T47D (cell line): ENCODE measurements around the gene USP48.
"Not testable (repeated sequence)": the region's sequence is repeated elsewhere in the genome, so short reads cannot be mapped to it uniquely, and the experiment has no call there.

Source experiments
- DNase-seq, 2 experiments: peaks; one replicate each; pipeline versions ENCODE4 v3.0.0 to v3.0.0-alpha.2; 2011 to 2012; ENCODE audit warnings: low read depth in 1 of 2, low spot score in 1 of 2
- JUND ChIP-seq: IDR thresholded peaks from 2 replicates; pipeline ENCODE4 v1.6.1; 2012; ENCODE audit warnings: low read depth
- in situ Hi-C: cut with HindIII; loops from 2 replicates; pipeline ENCODE4 v1.10.0; 2016; ENCODE audit warnings: low sequenced_read_pairs, low pct_unique_long_range_greater_than_20kb

USP48 gene

DNA sequence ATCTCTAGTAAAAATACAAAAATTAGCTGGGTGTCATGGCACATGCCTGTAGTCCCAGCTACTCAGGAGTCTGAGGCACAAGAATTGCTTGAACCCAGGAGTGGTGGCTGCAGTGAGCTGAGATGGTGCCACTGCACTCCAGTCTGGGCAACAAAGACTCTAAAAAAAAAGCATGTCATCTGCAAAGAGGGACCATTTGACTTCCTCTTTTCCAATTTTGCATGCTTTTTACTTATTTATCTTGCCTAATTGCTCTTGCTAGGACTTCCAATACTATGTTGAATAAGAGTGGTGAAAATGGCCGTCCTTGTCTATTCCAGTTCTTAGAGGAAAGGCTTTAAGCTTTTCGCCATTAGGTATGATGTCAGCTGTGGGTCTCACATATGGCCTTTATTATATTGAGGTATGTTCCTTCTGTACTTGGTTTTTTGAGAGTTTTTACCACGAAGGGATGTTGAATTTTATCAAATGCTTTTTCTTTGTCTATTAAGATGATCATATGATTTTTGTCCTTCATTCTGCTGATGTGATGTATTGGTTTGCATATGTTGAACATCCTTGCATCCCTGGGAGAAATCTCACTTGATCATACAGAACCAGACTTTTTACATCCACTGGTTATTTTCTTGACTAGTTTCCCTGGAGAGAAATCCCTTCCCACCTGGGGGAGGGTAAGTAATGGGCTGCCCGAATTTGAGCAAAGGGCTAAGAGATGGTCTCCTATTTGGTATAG, 96.8 kb downstream of the USP48 start:
- TF ChIP-seq JUND: no peak
- DNase-seq: no peak
- in situ Hi-C loops: no loop called here

DNA sequence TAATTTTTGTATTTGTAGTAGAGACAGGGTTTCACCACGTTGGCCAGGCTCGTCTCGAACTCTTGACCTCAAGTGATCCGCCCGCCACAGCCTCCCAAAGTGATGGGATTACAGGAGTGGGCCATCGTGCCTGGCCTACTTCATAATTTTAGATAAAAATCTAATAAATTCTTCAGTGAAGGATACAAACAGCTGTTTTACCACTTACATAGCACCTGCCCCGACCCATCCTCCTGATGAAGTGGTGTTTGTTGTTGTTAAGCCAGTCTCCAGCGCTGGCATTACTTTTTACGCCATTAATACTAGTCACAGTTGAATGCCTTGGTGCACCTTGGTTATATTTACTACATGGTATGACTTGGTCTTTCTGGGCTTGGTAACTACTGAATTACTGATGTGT, 101.5 kb downstream of the USP48 start:
- in situ Hi-C loops: no loop called here
- no peak for TF ChIP-seq JUND
- DNase-seq: no peak

- in situ Hi-C loops: no loop called here
- DNase-seq: no peak
- TF ChIP-seq JUND: no peak
Observed at GRCh38 chr1:21680918-21681317, 102.0 kb downstream of the USP48 start.

- in situ Hi-C loops: no loop called here
- TF ChIP-seq JUND: no peak
- DNase-seq: no peak
Observed at GRCh38 chr1:21680381-21680780, 102.6 kb downstream of the USP48 start.

DNA sequence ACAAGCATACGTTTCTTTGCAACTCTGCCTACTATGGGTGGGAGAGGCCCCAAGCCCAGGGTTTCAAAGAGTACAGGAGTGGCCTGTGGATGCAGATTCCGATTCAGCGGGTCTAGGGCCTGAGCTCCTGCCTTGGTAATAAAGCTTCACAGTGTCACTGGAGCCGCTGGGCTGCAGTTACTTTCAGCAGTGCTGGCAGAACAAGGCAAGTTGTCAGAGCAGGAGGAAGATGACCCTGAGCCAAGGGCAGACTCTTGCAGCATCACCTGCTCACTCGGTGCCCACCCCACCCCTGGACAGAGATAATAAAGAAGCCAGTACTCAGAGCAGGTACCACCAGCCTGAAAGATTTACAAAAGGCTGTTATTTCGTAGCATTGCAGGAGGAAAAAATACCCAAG, 105.8 kb downstream of the USP48 start:
- no peak for TF ChIP-seq JUND
- in situ Hi-C loops: no loop called here
- DNase-seq: no peak

GRCh38 chr1:21674957-21675356, 108.0 kb downstream of the USP48 start:
- in situ Hi-C loops: no loop called here

GRCh38 chr1:21673853-21674252, 109.1 kb downstream of the USP48 start:
- in situ Hi-C loops, DNase-seq: not testable (repeated sequence)

More at GRCh38 chr1:21674957-21675356, 108.0 kb downstream of the USP48 start:
- no peak for TF ChIP-seq JUND
- DNase-seq: no peak

DNA sequence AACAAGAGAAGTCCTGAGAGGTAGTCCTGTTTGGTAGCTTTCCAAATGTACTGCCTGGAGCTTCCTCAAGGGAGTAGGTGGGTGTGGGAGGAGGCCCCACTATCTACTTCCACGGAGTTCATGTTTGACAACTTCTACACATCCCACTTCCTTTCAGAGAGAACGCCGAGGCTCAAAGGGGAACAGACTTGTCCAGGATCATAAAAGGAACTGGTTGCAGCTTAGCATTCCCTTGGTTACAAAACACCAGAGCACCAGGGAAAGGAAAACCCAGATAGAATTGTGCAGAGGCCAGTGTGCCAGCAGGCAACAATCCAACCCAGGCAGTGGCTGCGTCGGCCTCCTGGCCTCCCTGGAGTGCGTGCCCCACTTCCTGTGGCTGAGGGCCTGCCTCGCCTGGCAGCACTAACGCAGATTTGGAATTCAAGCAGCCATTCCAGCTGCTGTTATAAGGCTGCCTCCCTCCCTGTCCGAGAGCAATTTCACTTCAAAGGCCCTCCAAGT, 109.6 kb downstream of the USP48 start:
- TF ChIP-seq JUND: no peak
- in situ Hi-C loops: no loop called here
- DNase-seq: no peak

- DNase-seq: no peak
- no peak for TF ChIP-seq JUND
- in situ Hi-C loops: no loop called here
Observed at GRCh38 chr1:21672478-21673276, 110.3 kb downstream of the USP48 start.

DNA sequence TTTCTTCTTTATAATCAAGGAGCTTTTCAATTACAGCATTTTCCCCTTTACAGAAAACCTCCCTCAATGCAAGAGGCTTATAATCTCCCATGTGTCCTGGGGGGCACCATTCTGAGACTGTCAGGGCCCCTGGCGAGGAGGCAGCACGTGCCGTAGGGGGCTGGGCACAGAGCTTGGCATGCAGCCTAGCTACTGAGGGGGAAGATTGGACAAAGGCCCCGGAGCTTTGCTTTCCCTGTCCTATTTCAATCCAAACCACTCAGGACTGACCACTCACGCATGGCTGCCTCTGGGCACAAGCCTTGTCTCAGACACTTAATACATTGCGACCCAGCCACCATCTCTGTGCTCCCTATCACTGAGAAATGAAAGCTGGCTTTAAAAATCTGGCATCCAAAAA, 111.0 kb downstream of the USP48 start:
- DNase-seq: no peak
- no peak for TF ChIP-seq JUND
- in situ Hi-C loops: no loop called here

- in situ Hi-C loops: no loop called here
- DNase-seq: no peak
- TF ChIP-seq JUND: no peak
Observed at GRCh38 chr1:21670956-21671902, 111.7 kb downstream of the USP48 start.
